Body of pancreas (tissue), 4 donors: Measurements from ENCODE around the gene HSPG2.
"Not testable (repeated sequence)": the region's sequence is repeated elsewhere in the genome, so short reads cannot be mapped to it uniquely, and the experiment has no call there.

ENCODE experiments used
- POLR2A ChIP-seq, 3 donors: fragments of 450-650 bp; IDR thresholded peaks; one replicate each; pipeline ENCODE4 v1.6.1; 2016; ENCODE audit warnings: antibody characterized with exemption in 3 of 3, mild to moderate bottlenecking in 2 of 3
- TF ChIP-seq, protein P1 (sequence below), 7 experiments: fragments of 450-650 bp in 4 of 7; fragments of 200-600 bp in 3 of 7; sonication (generic) in 3 of 7; IDR thresholded peaks; one replicate each; pipeline ENCODE4 v1.5.1; 2016 to 2019; ENCODE audit warnings: antibody characterized with exemption in 7 of 7

DNA sequence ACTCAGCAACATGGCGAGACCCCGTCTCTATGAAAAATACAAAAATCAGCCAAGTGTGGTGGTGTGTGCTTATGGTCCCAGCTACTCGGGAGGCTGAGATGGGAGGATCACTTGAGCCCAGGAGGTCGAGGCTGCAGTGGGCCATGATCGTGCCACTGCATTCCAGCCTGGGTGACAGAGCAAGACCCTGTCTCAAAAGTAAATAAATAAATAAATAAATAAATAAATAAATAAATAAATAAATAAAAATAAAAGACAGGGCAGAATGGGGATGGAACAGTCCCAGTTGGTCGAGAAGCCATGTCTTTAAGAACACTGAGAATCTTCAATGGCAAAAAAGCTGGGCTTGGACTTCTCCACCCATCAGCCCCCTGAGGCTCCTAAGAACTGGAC, 19.9 kb downstream of the HSPG2 start:
- TF ChIP-seq, protein P1, sequence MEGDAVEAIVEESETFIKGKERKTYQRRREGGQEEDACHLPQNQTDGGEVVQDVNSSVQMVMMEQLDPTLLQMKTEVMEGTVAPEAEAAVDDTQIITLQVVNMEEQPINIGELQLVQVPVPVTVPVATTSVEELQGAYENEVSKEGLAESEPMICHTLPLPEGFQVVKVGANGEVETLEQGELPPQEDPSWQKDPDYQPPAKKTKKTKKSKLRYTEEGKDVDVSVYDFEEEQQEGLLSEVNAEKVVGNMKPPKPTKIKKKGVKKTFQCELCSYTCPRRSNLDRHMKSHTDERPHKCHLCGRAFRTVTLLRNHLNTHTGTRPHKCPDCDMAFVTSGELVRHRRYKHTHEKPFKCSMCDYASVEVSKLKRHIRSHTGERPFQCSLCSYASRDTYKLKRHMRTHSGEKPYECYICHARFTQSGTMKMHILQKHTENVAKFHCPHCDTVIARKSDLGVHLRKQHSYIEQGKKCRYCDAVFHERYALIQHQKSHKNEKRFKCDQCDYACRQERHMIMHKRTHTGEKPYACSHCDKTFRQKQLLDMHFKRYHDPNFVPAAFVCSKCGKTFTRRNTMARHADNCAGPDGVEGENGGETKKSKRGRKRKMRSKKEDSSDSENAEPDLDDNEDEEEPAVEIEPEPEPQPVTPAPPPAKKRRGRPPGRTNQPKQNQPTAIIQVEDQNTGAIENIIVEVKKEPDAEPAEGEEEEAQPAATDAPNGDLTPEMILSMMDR (IDR thresholded peaks at IDR 0.05), result not testable (repeated sequence)
- TF ChIP-seq POLR2A (IDR thresholded peaks at IDR 0.05), result not testable (repeated sequence)
